OCI-LY7 (cell line): Measurements from ENCODE around the gene RORC.

Source experiments
- EZH2phosphoT487 ChIP-seq: fragments of 200-600 bp; sonication (generic); IDR thresholded peaks from 2 replicates; pipeline ENCODE4 v1.6.1; 2018; ENCODE audit warnings: low read depth, borderline replicate concordance, mild to moderate bottlenecking, mixed run types, antibody characterized with exemption, low read length, moderate library complexity, mixed read lengths
- TF ChIP-seq, protein P1 (sequence below): fragments of 200-600 bp; sonication (generic); conservative IDR thresholded peaks from 2 replicates; pipeline ENCODE4 v1.5.1; 2014; ENCODE audit warnings: mild to moderate bottlenecking, antibody characterized with exemption, low read length, moderate library complexity, mixed read lengths

DNA sequence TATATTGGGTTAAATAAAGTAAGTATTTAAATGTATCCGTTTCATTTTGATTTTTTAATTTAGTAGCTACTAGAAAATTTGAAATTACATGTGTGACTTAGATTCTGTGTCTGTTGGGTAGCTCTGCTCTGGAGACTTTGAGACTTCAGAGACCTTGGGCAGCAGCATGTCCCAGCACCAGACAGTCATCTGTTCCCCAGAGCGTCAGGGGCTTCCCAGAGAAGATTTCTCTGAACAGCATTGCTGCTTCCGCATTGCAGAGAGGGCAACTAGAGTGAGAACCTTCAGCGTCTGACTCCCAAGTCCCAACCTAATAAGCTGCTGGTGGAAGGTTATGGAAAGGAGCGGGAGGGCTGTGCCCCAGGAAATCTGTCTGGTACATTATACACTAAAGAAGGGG is 33.0 kb downstream of the RORC start:
- TF ChIP-seq, protein P1, sequence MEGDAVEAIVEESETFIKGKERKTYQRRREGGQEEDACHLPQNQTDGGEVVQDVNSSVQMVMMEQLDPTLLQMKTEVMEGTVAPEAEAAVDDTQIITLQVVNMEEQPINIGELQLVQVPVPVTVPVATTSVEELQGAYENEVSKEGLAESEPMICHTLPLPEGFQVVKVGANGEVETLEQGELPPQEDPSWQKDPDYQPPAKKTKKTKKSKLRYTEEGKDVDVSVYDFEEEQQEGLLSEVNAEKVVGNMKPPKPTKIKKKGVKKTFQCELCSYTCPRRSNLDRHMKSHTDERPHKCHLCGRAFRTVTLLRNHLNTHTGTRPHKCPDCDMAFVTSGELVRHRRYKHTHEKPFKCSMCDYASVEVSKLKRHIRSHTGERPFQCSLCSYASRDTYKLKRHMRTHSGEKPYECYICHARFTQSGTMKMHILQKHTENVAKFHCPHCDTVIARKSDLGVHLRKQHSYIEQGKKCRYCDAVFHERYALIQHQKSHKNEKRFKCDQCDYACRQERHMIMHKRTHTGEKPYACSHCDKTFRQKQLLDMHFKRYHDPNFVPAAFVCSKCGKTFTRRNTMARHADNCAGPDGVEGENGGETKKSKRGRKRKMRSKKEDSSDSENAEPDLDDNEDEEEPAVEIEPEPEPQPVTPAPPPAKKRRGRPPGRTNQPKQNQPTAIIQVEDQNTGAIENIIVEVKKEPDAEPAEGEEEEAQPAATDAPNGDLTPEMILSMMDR: no peak
- TF ChIP-seq EZH2phosphoT487: no peak
